COLO668 (cell line): ENCODE measurements around the gene POM121C.
"Not testable (repeated sequence)": the region's sequence is repeated elsewhere in the genome, so short reads cannot be mapped to it uniquely, and the experiment has no call there.

Experiments used
- DNase-seq: peaks from one replicate; lab custom pipeline; 2025; ENCODE audit not compliant: unreplicated experiment; lab: John Stamatoyannopoulos, UW

POM121C gene

DNA sequence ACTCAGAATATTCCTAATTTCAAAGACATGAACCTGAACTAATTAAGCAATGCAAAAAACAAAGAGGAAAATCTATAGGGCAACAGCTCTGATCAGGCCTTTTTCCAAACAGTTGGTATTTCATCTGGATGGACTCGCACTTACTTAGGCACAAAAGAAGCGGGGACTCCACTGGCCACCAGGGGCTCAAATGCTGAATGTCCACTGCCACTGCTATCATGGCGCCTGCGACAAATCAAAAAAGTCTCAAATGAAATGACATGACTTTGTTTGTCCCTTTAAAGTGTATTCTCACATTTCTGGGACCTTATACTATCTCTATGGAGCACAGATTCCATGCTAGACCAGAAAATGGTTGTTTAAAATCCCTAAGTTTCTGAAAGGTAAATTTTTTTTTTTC, 47.1 kb downstream of the POM121C start:
- not testable (repeated sequence) for DNase-seq

DNA sequence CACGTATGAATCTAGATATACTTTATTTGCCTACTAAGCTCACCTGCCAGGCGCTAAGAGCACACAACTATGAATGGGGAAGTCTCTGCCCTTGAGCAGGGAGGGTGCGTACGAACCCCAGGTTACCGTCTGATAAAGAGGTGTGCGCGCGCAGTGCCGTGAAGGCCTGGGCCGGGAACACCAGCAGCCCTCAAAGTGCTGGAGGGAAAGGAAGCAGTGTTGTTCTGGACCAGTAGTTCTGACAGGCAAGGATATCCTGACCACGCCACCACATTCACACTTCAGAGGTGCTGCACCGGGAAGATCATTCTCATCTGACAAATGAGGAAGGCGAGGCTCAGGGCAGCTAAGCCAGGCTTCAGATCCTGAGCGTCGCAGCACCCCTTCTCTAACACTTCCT, 62.6 kb downstream of the POM121C start:
- DNase-seq = not testable (repeated sequence)

DNA sequence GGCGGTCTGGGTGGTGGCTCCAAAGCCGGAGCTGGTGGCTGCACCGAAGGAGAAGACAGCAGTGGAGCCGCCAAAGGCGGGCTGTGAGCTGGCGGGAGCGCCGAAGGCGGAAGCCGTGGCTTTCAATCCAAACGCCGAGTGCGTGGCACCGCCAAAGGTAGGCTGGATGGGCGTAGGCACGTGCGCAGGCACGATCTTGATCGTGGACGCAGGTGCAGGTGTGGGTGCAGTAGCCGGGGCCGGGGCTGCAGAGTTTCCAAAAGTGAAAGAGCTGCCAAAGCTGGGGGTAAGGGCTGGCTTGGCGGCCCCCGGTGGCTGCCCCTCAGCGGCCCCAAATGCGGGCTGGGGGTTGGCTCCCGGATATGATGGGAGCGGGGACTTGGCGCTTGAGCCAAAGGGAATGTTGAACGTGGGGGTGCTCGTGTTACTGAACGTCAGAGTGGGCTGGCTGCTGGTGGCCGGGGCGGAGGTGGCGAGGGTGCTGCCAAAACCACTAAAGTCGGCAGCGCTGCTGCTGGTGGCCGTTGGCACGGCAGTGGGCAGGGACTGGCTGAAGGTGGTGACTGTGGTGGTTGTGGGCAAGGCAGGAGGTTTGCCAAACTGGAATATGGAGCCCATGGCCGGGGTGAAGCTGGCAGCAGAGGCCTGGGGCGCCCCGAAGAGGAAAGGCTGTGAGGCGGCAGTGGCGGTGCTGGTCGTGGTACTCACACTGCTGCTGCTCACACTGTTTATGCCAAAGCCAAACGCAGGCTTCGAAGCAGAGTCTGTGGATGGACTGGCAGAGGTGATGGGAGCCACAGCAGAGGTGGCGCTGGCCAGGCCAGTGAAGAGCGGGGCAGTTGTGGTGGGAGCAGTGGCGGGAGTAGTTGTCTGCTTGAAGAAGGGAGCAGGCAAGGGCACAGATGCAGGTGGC, 64.0 kb downstream of the POM121C start:
- DNase-seq = not testable (repeated sequence)

DNA sequence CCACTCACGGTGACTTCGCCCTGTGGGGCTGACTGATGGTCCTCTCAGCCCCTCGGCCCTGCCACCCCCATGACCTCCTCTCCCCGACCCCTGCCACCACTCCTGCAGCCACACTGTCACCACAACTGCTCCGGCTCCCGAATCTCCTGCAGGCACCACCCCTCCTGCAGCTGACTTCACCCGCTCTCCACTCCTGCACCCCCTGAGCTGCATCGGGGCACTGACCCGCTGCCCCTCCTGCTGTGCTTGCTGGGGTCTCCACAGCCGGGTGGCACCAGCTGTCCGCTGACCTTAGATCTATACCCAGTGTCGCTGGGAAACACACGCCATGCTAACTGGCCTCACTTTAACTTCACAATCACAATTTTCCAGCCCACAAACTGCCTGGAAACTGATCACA, 65.9 kb downstream of the POM121C start:
- DNase-seq = not testable (repeated sequence)

DNA sequence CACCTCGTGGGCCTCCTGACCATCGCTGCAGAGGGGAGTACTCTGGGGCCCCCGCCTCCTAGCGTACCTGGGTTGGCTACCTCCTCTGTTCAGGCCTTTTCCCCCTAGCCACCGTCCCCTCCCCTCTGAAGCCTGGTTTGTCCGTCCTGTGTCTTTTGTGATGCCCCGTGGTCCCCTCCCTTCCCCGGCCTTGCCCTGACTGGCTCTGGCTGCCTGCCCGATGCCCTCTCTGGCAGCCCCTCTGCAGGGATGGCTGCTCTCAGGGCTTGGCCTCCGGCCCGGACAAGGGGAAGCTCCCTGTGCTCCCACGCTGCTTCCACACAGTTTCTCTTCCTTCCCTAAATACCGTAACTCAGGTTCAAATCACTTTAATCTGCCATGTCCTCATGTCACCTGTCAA, 66.4 kb downstream of the POM121C start:
- DNase-seq = not testable (repeated sequence)

DNA sequence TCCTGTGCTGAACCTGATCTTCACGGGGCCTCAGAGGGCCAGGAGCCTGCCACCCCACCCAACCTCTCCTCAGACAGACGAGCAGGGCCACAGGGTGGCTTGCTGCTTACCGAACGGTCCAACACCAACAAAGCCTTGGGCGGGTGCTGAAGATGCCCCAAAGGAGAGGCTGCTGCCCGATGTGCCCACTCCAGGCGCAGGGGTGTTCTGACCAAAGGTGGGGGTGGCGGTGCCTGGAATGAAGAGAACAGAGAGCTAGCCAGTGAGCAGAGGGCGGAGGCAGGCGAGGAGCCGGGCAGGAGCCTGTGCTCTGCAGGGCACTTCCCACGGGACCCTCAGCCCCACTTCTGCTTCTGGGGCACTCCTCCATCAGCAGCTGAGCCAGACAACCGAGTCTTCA, 66.9 kb downstream of the POM121C start:
- not testable (repeated sequence) for DNase-seq

DNA sequence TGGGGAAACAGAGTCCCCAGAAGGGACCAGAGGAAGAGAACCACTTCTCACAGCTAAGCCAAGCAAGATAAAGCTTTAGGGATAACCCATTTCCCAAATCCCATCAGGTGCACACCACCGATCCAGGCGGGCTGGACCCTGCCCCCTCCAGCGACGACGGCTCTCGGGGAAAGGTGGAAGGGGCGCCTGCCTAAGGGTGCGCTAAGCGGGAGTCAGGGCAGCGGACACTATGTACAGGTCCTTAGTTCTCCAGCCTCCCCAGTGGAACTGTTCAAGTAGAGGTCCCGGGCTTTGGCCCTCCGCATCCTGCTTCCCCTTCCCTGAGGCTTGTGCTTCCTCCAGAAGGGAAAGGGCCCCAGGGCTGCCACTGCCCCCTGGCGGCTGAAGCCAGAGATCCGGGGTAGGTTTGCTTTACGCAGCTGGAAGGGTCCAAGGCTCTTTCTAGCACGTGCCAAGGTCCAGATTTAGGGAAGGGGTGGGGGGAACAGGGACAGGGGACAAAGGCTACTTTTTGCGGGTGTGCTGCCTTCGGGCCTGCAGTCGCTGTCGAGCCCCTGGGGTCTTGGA, 67.7 kb downstream of the POM121C start:
- not testable (repeated sequence) for DNase-seq

DNA sequence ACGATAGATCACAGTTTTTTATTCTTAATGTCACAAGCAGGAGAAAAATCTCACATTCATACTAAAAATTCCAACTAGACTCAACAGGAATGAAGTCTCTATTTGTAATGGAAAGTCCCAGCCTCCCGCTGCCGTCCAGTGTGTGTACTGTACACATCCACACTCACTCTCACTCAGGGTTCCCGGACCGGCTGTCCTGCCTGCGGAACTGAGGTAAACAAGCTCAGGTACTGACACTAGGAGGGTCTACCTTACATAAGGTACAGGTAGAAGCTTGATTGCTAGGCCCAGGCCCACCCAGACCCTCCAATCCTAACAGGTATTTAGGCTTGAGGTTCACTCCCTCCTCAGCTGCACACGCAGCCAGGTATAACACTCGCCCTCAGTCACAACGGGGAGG, 69.3 kb downstream of the POM121C start:
- DNase-seq = not testable (repeated sequence)

DNA sequence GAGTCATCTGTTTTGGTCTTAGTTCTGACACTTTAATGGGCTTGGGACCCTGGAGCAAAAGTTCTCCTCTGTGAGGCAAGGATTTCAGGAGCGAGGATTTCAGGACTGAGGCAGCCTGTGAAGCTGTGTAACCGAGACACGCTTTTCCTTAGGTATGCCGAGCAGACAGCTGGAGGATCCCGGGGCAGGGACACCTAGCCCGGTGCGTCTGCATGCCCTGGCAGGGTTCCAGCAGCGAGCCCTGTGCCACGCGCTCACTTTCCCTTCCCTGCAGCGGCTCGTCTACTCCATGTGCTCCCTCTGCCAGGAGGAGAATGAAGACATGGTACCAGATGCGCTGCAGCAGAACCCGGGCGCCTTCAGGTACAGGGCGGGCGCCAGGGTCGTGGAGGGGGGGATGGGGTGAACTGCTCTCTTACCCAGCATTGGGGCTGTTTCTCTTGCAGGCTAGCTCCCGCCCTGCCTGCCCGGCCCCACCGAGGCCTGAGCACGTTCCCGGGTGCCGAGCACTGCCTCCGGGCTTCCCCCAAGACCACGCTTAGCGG, 70.2 kb downstream of the POM121C start:
- DNase-seq = not testable (repeated sequence)

DNA sequence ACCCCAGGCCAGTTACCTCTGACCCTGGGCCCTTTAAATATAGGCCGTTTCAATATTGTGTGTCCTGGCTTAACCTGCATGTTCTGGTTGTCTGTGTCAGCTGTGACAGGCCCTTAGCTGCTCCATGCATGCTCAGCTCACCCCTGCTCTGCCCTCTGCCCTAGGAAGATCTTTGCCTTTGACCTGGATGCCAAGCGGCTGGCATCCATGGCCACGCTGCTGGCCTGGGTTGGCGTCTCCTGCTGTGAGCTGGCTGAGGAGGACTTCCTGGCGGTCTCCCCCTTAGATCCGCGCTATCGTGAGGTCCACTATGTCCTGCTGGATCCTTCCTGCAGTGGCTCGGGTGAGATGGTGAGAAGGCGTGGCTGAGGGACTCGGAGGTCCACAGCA, 70.7 kb downstream of the POM121C start:
- DNase-seq = not testable (repeated sequence)

DNA sequence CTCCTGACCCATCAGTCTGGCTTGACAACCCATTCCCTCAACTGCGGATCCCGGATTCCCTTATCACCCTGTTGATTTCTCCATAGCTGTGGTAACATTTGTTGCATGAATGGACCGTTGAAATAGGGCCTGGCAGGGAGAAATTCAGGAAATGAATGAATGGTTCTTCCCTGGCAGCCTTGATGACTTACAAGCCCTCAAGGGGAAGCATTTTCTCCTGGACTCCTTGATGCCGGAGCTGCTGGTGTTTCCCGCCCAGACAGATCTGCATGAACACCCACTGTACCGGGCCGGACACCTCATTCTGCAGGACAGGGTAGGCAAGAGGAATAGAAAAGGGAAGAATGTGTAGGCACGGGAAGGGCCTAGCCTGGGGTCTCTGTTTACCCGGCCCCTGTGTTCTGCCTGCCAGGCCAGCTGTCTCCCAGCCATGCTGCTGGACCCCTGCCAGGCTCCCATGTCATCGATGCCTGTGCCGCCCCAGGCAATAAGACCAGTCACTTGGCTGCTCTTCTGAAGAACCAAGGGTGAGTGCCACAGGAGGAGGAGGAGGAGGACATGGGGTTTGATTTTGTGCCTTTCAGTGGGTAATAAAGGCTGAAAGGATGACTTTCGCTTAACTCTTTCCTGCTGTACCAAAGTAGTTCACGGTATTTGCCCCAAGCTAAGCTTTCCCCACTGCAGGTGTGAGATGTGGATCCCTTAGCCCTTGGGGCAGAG, 71.2 kb downstream of the POM121C start:
- not testable (repeated sequence) for DNase-seq

DNA sequence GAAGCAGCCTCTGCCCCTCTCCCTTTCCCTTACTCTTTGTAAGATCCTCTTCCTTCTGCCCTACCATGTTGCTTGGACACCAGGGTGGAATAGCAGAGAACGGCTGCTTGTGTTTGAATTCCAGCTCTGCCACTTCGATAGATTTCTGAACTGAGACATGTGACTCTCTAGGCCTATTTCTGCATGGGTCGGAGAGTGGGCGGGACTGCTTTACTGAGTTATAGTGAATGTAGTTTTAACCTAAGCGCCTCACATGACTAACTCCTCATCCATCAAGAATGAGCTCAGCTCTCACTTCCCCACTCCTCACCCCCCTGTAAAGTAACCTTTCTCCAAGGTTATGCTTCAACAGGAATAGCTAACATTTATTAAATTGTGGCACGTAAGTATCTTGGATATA, 71.9 kb downstream of the POM121C start:
- DNase-seq = not testable (repeated sequence)

DNA sequence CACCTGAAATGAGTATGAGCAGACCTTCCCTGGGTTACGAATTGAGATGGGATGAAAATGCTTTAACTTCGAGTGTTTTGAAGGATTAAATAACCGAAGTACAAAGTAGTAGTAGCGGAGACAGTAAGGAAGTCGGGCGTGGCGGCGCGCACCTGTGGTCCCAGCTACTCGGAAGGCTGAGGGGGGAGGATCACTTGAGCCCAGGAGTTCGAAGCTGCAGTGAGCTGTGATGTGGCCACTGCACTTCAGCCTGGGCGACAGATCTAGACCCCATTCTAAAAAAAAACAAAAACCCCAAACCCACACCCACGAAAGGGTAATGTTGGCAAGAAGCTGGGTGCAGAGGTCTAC, 75.3 kb downstream of the POM121C start:
- DNase-seq = not testable (repeated sequence)

DNA sequence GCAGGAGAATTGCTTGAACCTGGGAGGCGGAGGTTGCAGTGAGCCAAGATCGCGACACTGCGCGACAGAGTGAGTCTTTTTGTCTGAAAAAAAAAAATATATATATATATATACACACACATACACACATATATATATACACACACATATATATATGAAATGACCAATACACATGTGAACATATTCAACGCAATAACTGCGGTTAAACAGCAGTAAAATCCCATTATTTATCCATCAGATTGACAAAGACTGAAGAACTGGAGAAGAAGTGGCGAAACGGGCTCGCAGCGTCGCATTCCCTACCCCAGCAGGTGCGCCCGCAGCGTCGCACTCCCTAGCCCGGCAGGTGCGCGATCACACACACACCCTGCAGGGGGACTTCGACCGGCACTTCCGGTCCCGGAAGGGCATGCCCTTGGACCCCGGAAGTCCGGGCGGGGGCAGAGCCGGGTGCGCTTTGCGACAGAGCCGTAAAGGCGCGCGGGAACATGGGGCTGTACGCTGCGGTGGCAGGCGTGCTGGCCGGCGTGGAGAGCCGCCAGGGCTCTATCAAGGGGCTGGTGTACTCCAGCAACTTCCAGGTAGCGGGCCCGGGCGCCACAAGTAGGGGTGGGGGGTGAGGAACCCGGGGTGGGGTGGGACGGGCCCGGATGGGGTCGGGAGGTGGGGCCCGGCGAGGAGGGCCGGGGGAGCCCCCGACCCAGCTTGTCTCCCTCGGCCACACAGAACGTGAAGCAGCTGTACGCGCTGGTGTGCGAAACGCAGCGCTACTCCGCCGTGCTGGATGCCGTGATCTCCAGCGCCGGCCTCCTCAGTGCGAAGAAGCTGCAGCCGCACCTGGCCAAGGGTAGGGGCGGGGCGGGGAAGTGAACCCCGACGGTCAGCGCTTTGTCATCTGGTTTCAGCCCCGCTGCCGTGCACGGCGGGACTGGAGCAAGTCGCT, 75.9 kb downstream of the POM121C start:
- DNase-seq = not testable (repeated sequence)

DNA sequence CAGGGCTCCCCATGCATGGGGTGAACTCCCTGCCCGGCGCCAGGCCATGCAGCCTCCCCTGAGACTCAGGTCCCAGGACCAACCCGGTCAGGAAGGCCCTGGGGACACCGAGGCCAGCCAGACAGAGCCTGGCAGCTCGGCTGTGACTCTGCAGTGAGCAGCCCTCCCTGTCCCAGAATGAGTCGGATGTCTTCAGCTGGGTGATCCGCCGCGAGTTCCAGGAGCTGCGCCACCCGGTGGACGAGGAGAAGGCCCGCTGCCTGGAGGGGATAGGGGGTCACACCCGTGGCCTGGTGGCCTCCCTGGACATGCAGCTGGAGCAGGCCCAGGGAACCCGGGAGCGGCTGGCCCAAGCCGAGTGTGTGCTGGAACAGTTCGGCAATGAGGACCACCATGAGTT, 81.4 kb downstream of the POM121C start:
- not testable (repeated sequence) for DNase-seq

DNA sequence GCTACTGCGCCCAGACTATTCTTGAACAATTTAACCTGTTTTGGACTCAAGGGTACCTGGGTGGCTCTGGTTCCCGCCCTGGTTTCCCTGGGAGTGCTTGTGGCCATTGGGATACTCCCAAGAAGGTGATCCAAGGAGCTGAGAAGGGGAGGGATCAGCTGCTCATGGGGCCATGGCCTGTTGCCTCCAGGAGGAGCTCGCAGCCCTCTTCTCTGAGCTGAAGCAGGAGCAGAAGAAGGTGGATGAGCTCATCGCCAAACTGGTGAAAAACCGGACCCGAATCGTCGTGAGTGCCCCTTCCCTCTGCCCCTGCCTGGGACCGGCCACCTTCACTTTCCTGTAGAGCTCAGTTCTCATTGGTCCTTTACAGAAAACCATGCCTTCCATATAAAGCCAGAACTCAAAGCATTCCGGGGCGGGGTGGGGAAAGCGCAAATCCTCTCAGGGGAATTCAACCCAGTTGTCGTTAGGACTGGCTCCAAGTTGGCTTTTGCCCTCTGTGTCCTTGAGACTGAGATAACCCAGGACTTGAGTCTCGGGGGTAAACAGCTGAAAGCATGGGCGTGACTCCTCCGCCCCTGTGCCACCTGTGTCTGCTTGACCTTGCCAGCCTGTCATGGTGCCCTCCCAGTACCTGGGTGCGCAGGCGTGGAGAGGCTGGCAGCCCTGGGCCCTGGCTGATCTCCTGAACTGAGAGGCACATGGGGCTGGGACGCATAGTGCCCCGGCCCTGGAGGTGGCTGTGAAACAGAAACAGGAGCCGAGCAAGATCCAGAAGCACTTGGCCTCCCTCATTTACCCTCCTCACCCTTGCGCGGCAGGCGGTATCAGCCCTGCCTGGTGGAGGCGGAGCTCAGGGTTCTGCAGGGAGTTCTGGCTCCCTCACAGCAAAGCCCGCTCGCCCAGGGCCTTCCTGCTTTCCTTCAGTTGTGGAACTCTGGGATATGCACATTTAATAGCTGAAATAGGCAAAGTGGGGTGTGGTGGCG, 82.3 kb downstream of the POM121C start:
- DNase-seq = not testable (repeated sequence)

DNA sequence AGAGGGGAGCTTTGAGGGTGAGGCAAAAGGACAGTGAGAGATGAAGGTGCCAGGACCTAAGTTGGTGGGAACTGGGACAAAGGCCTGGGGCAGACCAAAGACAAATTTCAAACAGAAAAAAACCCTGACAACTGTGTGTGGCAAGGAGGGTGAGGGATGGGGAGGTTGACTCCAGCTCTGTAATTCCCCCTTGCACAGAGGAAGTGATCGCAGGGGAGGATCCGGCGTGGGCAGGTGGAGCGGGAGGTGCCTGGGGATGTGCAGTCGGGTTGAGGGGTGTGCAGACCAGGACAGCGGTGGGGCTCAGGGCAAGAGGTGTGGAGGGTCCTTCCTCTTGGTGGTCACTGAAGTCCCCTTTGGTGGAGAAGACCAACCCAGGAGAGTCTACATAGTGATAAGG, 85.5 kb downstream of the POM121C start:
- DNase-seq = not testable (repeated sequence)

DNA sequence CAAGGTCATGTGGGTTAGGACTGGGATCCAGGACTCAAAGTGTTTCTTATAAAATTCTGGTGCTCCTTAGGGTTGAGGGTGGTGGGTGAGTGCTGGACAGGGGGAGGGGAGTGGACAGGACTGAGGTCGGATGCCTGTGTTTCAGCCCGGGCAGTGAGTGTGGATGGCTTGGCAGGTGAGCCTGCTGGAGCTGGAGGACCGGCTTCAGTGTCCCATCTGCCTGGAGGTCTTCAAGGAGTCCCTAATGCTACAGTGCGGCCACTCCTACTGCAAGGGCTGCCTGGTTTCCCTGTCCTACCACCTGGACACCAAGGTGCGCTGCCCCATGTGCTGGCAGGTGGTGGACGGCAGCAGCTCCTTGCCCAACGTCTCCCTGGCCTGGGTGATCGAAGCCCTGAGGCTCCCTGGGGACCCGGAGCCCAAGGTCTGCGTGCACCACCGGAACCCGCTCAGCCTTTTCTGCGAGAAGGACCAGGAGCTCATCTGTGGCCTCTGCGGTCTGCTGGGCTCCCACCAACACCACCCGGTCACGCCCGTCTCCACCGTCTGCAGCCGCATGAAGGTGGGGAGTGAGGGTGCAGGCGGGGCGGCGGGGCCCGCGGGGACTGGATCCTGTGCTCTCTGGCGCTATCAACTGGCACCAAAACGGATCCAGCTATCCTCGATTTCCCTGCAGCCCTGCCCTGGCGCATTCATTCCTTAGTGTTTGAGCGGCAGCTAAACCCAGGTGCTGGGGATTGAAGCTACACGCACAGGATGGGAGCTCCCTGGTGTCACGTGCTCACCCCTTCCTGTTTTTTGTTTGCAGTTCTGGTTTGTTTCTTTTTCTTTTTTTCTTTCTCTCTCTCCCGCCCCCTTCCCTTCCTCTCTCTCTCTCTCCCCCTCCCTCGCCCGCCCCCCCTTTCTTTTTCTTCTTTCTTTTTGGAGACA, 87.1 kb downstream of the POM121C start:
- not testable (repeated sequence) for DNase-seq
